SK-N-SH (cell line): ENCODE measurements around the gene WDR46. TPM values are rescaled to one million over a fixed set of nuclear protein-coding genes. Genes with fewer than 3 reads are reported as not detected.

Experiments
- CTCF ChIA-PET: fragments of 300-600, 350-600 bp; formaldehyde crosslinking; extraction: SDS; loops from one replicate; lab custom pipeline; 2021; lab: Yijun Ruan, JAX
- POLR2A ChIA-PET: fragments of 350-600 bp; sonication (Branson Sonifier 250); formaldehyde crosslinking; extraction: SDS; loops from one replicate; lab custom pipeline; 2020; ENCODE audit warnings: antibody characterized with exemption, inconsistent platforms; lab: Yijun Ruan, JAX
- DNase-seq: peaks from one replicate; pipeline ENCODE4 v3.0.0; 2012
- H2AFZ ChIP-seq: fragments of 200-600 bp; sonication (generic); 2 replicates; pipeline ENCODE4 v1.8.1; 2016; ENCODE audit warnings: antibody characterized with exemption, mild to moderate bottlenecking, low read depth
- H3F3A ChIP-seq: fragments of 200-600 bp; sonication (generic); replicated peaks from 2 replicates; pipeline ENCODE3; 2016; ENCODE audit warnings: antibody characterized with exemption, mild to moderate bottlenecking; ENCODE audit not compliant: insufficient read depth
- H3K27ac ChIP-seq, 2 experiments: fragments of 200-500 bp in 1 of 2; fragments of 200-600 bp in 1 of 2; sonication (Bioruptor generic) in 1 of 2; sonication (generic), shearing (Covaris generic) in 1 of 2; 2 replicates each; pipeline versions ENCODE4 v1.5.1 to v1.6.1; 2014 to 2016; ENCODE audit warnings: low read depth in 2 of 2, inconsistent platforms in 1 of 2, low read length in 1 of 2, mild to moderate bottlenecking in 1 of 2, mixed read lengths in 1 of 2
- H3K27me3 ChIP-seq: fragments of 200-600 bp; sonication (generic), shearing (Covaris generic); 2 replicates; pipeline ENCODE4 v1.6.1; 2016; ENCODE audit warnings: mixed run types; ENCODE audit not compliant: insufficient read depth
- H3K36me3 ChIP-seq, 2 experiments: fragments of 200-500 bp in 1 of 2; fragments of 200-600 bp in 1 of 2; sonication (Bioruptor generic) in 1 of 2; sonication (generic) in 1 of 2; replicated peaks in 1 of 2; 2 replicates each; pipeline versions ENCODE3 to v1.5.1; 2014 to 2016; ENCODE audit warnings: low read length in 1 of 2, mild to moderate bottlenecking in 1 of 2; ENCODE audit not compliant: insufficient read depth in 2 of 2, control insufficient read depth in 1 of 2
- H3K4me1 ChIP-seq, 2 experiments: fragments of 200-500 bp in 1 of 2; fragments of 200-600 bp in 1 of 2; sonication (Bioruptor generic) in 1 of 2; sonication (generic), shearing (Covaris generic) in 1 of 2; 2 replicates each; pipeline versions ENCODE4 v1.5.1 to v1.6.1; 2014 to 2016; ENCODE audit warnings: low read depth in 1 of 2, low read length in 1 of 2, mixed run types in 1 of 2; ENCODE audit not compliant: insufficient read depth in 2 of 2, control insufficient read depth in 1 of 2
- H3K4me2 ChIP-seq: fragments of 200-600 bp; sonication (generic), shearing (Covaris generic); 2 replicates; pipeline ENCODE4 v1.6.1; 2017; ENCODE audit warnings: mixed run types
- H3K4me3 ChIP-seq, 2 experiments: fragments of 200-500 bp in 1 of 2; fragments of 200-600 bp in 1 of 2; sonication (Bioruptor generic) in 1 of 2; sonication (generic), shearing (Covaris generic) in 1 of 2; 2 replicates each; pipeline versions ENCODE4 v1.5.1 to v1.8.1; 2014 to 2016; ENCODE audit warnings: low read depth in 2 of 2, inconsistent platforms in 1 of 2, low read length in 1 of 2, mild to moderate bottlenecking in 1 of 2, mixed read lengths in 1 of 2, moderate library complexity in 1 of 2
- H3K79me2 ChIP-seq: fragments of 200-600 bp; sonication (generic); 2 replicates; pipeline ENCODE4 v1.8.1; 2017; ENCODE audit warnings: mild to moderate bottlenecking; ENCODE audit not compliant: insufficient read depth
- H3K9ac ChIP-seq: fragments of 200-600 bp; sonication (generic); 2 replicates; pipeline ENCODE4 v1.6.1; 2017; ENCODE audit warnings: mixed run types
- H3K9me2 ChIP-seq: fragments of 200-600 bp; sonication (generic); 2 replicates; pipeline ENCODE4 v1.6.1; 2017; ENCODE audit warnings: mixed run types
- H3K9me3 ChIP-seq: fragments of 200-600 bp; sonication (generic); 2 replicates; pipeline ENCODE4 v1.6.1; 2017; ENCODE audit warnings: mixed run types, mild to moderate bottlenecking, moderate library complexity
- H4K20me1 ChIP-seq: fragments of 200-600 bp; sonication (generic); 2 replicates; pipeline ENCODE4 v1.6.1; 2017; ENCODE audit warnings: mild to moderate bottlenecking, mixed run types; ENCODE audit not compliant: insufficient read depth
- EP300 ChIP-seq, 2 experiments: IDR thresholded peaks; 2 replicates each; pipeline versions ENCODE4 v1.4.0 to v1.6.1; 2012; ENCODE audit warnings: borderline replicate concordance in 1 of 2, low read depth in 1 of 2, low read length in 1 of 2
- MXI1 ChIP-seq: IDR thresholded peaks from 2 replicates; pipeline ENCODE4 v1.6.1; 2012; ENCODE audit warnings: mild to moderate bottlenecking, low read depth, low read length, improper control_type of control experiment
- RAD21 ChIP-seq: IDR thresholded peaks from 2 replicates; pipeline ENCODE4 v1.6.1; 2012; ENCODE audit warnings: mild to moderate bottlenecking, low read length
- SIN3A ChIP-seq: IDR thresholded peaks from 2 replicates; pipeline ENCODE4 v1.6.1; 2012; ENCODE audit warnings: low read depth, mild to moderate bottlenecking, low read length, moderate library complexity, borderline replicate concordance
- YY1 ChIP-seq: IDR thresholded peaks from 2 replicates; pipeline ENCODE4 v1.4.0; 2012; ENCODE audit warnings: low read depth, mild to moderate bottlenecking
- WGBS: methylation state at CpG from one replicate; pipeline ENCODE4 v1.1.6; 2017; ENCODE audit warnings: low lambda C conversion rate; 5-methylcytosine and 5-hydroxymethylcytosine counted together
- polyA plus RNA-seq, 3 experiments: library from polyadenylated mRNA; depleted of rRNA; stranded (reverse); fragments of >200 nt; gene quantifications; 2 replicates each; pipeline ENCODE4 v1.2.3, GENCODE V29; 2012
- TF ChIP-seq, protein P1 (sequence below): IDR thresholded peaks from 2 replicates; pipeline ENCODE4; 2012
- TF ChIP-seq, protein P2 (sequence below): IDR thresholded peaks from 2 replicates; pipeline ENCODE4 v1.4.0; 2012; ENCODE audit warnings: low read depth
- TF ChIP-seq, protein P3 (sequence below): IDR thresholded peaks from 2 replicates; pipeline ENCODE4 v1.6.1; 2012; ENCODE audit warnings: mild to moderate bottlenecking, low read depth, low read length, moderate library complexity
- TF ChIP-seq, protein P4 (sequence below): IDR thresholded peaks from 2 replicates; pipeline ENCODE4 v1.4.0; 2012; ENCODE audit warnings: low read depth, borderline replicate concordance

The WDR46 gene
- polyA plus RNA-seq, 1 of the 3 experiments (the other 2 are of a cell fraction), result 153 TPM

DNA sequence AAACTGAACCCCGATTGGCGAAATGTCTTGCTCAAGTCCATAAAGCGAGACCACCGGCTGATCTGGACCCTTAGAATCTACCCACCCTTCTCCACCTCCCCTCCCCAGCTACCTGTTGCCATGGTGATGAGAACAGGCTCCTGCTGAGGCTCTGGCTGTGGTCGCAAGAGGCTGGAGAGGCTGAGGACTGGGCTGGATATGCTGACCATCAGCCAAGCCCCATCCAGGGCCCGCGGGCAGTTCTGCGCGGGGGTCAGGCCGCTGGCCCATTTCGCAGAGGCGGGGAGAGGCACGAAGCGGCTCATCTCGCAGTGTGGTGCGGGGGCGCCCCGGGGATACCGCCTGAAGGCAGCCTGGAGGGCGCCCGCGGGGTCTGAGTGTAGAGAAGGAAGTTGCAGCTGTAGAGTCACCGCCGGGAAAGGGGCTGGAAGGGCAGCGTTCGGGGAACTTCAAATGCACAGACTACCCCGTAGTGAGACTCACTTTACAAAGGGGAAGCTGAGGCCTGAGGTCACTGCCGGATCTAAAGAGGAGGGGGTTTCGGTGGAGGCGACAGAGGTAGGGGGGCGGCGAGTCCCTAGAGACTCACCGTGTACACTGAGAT, 24.2 kb upstream of the WDR46 start:
- H3K27ac ChIP-seq, result peak overlapping the region; percentile 89 to 94
- peak overlapping the region; percentile 96 for H3K9ac ChIP-seq
- H3K9me2 ChIP-seq, result no peaks in the 10 kb centered on the region
- H2AFZ ChIP-seq, result peak overlapping the region; percentile 64
- TF ChIP-seq, protein P1, sequence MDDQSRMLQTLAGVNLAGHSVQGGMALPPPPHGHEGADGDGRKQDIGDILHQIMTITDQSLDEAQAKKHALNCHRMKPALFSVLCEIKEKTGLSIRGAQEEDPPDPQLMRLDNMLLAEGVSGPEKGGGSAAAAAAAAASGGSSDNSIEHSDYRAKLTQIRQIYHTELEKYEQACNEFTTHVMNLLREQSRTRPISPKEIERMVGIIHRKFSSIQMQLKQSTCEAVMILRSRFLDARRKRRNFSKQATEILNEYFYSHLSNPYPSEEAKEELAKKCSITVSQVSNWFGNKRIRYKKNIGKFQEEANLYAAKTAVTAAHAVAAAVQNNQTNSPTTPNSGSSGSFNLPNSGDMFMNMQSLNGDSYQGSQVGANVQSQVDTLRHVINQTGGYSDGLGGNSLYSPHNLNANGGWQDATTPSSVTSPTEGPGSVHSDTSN, result no peak
- TF ChIP-seq, protein P2, sequence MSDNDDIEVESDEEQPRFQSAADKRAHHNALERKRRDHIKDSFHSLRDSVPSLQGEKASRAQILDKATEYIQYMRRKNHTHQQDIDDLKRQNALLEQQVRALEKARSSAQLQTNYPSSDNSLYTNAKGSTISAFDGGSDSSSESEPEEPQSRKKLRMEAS, result 0 out of 2 replicates have a peak, but pooled peaks have one; percentile 15
- TF ChIP-seq SIN3A, result peak; percentile 17; the same call in 1 of the 2 replicates
- no peak for TF ChIP-seq YY1
- TF ChIP-seq, protein P3, sequence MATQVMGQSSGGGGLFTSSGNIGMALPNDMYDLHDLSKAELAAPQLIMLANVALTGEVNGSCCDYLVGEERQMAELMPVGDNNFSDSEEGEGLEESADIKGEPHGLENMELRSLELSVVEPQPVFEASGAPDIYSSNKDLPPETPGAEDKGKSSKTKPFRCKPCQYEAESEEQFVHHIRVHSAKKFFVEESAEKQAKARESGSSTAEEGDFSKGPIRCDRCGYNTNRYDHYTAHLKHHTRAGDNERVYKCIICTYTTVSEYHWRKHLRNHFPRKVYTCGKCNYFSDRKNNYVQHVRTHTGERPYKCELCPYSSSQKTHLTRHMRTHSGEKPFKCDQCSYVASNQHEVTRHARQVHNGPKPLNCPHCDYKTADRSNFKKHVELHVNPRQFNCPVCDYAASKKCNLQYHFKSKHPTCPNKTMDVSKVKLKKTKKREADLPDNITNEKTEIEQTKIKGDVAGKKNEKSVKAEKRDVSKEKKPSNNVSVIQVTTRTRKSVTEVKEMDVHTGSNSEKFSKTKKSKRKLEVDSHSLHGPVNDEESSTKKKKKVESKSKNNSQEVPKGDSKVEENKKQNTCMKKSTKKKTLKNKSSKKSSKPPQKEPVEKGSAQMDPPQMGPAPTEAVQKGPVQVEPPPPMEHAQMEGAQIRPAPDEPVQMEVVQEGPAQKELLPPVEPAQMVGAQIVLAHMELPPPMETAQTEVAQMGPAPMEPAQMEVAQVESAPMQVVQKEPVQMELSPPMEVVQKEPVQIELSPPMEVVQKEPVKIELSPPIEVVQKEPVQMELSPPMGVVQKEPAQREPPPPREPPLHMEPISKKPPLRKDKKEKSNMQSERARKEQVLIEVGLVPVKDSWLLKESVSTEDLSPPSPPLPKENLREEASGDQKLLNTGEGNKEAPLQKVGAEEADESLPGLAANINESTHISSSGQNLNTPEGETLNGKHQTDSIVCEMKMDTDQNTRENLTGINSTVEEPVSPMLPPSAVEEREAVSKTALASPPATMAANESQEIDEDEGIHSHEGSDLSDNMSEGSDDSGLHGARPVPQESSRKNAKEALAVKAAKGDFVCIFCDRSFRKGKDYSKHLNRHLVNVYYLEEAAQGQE, result no peak
- TF ChIP-seq, all 33 proteins: peak for 2
- H3F3A ChIP-seq, result peaks cover 10% of the 10 kb centered on the region
- no peaks in the 10 kb centered on the region for H3K27me3 ChIP-seq
- peaks cover 0 to 24% of the 10 kb centered on the region in 2 experiments for H3K36me3 ChIP-seq
- ChIA-PET POLR2A (interaction anchor here (0.6 to 2.2 kb wide), 8 partner anchors 9 to 118 kb away, joined by 3 to 14 read pairs (median 4); partner anchors contain the start of genes RGL2, RPS18 and VPS52), CTCF (interaction anchor here (0.6 to 3.5 kb wide), 6 partner anchors 14 to 74 kb away, joined by 3 to 26 read pairs (median 8); partner anchors contain the start of genes B3GALT4 and RGL2)
- H3K4me2 ChIP-seq, result peak overlapping the region; percentile 100
- peak; percentile 79 for DNase-seq
- 5% methylated on average over 17 of the region's 33 CpGs for WGBS
- peaks cover 8% of the 10 kb centered on the region; the same call in 1 of the 2 replicates for H4K20me1 ChIP-seq
- peaks cover 69% of the 10 kb centered on the region for H3K79me2 ChIP-seq
- H3K9me3 ChIP-seq, result no peaks in the 10 kb centered on the region
- H3K4me3 ChIP-seq, result peak overlapping the region; percentile 76 to 94
- H3K4me1 ChIP-seq, result peaks cover under 1 to 24% of the 10 kb centered on the region in 2 experiments; a peak in 1 of 4 replicates

DNA sequence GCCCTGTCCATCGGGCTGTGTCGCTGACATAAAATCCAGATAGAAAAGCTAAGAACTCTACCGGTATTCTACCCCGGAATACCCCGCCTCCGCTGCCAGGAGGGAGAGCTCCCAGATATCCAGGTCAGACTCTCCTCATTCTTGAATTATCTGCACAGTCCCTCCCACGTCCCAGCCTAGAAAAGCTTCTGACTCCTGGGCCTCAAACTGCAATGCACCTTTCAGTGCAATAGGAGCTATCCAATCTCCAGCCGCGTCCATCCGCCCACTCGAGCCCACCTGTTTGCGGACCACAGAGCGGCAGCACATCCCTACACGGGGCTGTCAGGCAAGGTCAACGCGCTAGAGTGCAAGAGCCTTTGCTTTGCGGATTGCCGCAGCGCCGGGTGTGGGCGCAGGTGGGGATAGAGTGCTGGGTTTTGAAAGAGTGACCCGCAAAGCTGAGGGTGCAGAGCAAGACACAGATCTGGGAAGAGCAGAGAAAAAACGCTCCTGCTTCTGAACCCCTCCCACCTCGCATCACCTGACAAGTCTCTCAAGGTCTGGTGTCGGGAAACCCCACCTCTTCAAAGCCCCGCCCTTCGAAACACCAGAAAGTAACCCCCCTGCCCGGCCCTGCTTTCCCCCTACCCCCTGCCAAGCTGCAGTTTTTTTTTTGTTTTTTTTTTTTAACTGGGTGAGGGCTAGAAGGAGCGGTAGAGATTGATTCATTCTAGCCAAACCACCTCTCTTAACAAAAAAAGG, 23.5 kb upstream of the WDR46 start:
- DNase-seq, result peak; percentile 75
- peaks cover 8% of the 10 kb centered on the region; the same call in 1 of the 2 replicates for H4K20me1 ChIP-seq
- WGBS, result 21% methylated on average over 27 of the region's 29 CpGs
- TF ChIP-seq, protein P4, sequence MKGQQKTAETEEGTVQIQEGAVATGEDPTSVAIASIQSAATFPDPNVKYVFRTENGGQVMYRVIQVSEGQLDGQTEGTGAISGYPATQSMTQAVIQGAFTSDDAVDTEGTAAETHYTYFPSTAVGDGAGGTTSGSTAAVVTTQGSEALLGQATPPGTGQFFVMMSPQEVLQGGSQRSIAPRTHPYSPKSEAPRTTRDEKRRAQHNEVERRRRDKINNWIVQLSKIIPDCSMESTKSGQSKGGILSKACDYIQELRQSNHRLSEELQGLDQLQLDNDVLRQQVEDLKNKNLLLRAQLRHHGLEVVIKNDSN, result peak; percentile 80; the same call in 1 of the 2 replicates
- peak; percentile 23; the same call in 1 of the 2 replicates for TF ChIP-seq MXI1
- TF ChIP-seq EP300 (IDR thresholded peaks at IDR 0.05; ENCODE audit: borderline replicate concordance in 1 of 2, low read depth in 1 of 2, low read length in 1 of 2), result no peak
- TF ChIP-seq RAD21, result 0 out of 2 replicates have a peak, but pooled peaks have one; percentile 11
- ChIA-PET POLR2A (interaction anchor here (0.7 to 2.2 kb wide), 7 partner anchors 8 to 118 kb away, joined by 3 to 14 read pairs (median 4); partner anchors contain the start of genes RGL2, RPS18 and VPS52), CTCF (interaction anchor here (0.6 to 3.5 kb wide), 8 partner anchors 13 to 104 kb away, joined by 3 to 26 read pairs (median 5); partner anchors contain the start of genes B3GALT4, RGL2 and RING1)
- H3K9me2 ChIP-seq, result no peaks in the 10 kb centered on the region
- H3K9ac ChIP-seq, result peak overlapping the region; percentile 96
- H3K4me3 ChIP-seq, result peak overlapping the region; percentile 76 to 94
- peaks cover 5% of the 10 kb centered on the region for H3F3A ChIP-seq
- peaks cover 74% of the 10 kb centered on the region for H3K79me2 ChIP-seq
- H3K4me2 ChIP-seq, result peak overlapping the region; percentile 100
- H3K4me1 ChIP-seq, result peaks cover 0 to 23% of the 10 kb centered on the region in 2 experiments; a peak in 1 of 4 replicates
- peak overlapping the region; percentile 89 to 94 for H3K27ac ChIP-seq
- H3K36me3 ChIP-seq, result peaks cover 0 to 27% of the 10 kb centered on the region in 2 experiments
- H3K9me3 ChIP-seq, result no peaks in the 10 kb centered on the region
- no peaks in the 10 kb centered on the region for H3K27me3 ChIP-seq
- peak overlapping the region; percentile 64; the same call in 1 of the 2 replicates for H2AFZ ChIP-seq
